ENCODE measurements around the gene NDUFAF8. TPM values are rescaled to one million over a fixed set of nuclear protein-coding genes. Genes with fewer than 3 reads are reported as not detected.

NDUFAF8 gene
- total and polyA plus RNA-seq, 9 donors = 14.6 to 66.3 (median 33.9) TPM

GRCh38 chr17:81271226-81271625 is 32.1 kb downstream of the NDUFAF8 start:
- WGBS, 3 donors = 95 to 97% (median 96%) methylated on average over 12 of the region's 12 CpGs
- no peak overlapping the region for H3K4me3 ChIP-seq
- no peaks in the 10 kb centered on the region for H3K36me3 ChIP-seq
- H3K4me1 ChIP-seq (ENCODE audit: insufficient read depth) = no peaks in the 10 kb centered on the region
- no peak for TF ChIP-seq POLR2A (IDR thresholded peaks at IDR 0.05)
- H3K9me3 ChIP-seq = no peaks in the 10 kb centered on the region
- no peak for DNase-seq
- H3K27me3 ChIP-seq = no peaks in the 10 kb centered on the region
- intact Hi-C loops (cut with DNase I) = no loop called here
- H3K27ac ChIP-seq = no peak overlapping the region

- intact Hi-C loops (cut with DNase I) = no loop called here
- Histone ChIP-seq H3K9me3 (no peaks in the 10 kb centered on the region), H3K27me3 (no peaks in the 10 kb centered on the region), H3K27ac (no peak overlapping the region), H3K4me3 (no peak overlapping the region), H3K36me3 (no peaks in the 10 kb centered on the region), H3K4me1 (ENCODE audit: insufficient read depth) (peaks cover 4% of the 10 kb centered on the region)
- 89 to 92% (median 91%) methylated on average over 12 of the region's 12 CpGs for WGBS, 3 donors
- DNase-seq = no peak
- no peak for TF ChIP-seq EP300 (IDR thresholded peaks at IDR 0.05)
- no peak for TF ChIP-seq POLR2A (IDR thresholded peaks at IDR 0.05)
- no peak for TF ChIP-seq CTCF (IDR thresholded peaks at IDR 0.05)
Measured at GRCh38 chr17:81272616-81273015, 33.5 kb downstream of the NDUFAF8 start.

- H3K4me3 ChIP-seq = no peak overlapping the region
- no peaks in the 10 kb centered on the region for H3K9me3 ChIP-seq
- intact Hi-C loops (cut with DNase I) = no loop called here
- H3K27me3 ChIP-seq = no peaks in the 10 kb centered on the region
- TF ChIP-seq EP300 (IDR thresholded peaks at IDR 0.05) (no peak), POLR2A (IDR thresholded peaks at IDR 0.05) (no peak), CTCF (IDR thresholded peaks at IDR 0.05) (no peak)
- no peaks in the 10 kb centered on the region for H3K36me3 ChIP-seq
- H3K4me1 ChIP-seq (ENCODE audit: insufficient read depth) = peaks cover 9% of the 10 kb centered on the region
- H3K27ac ChIP-seq = no peak overlapping the region
- DNase-seq = no peak
- 93 to 94% (median 93%) methylated on average over 31 of the region's 31 CpGs for WGBS, 3 donors
Measured at GRCh38 chr17:81273698-81274470, 34.8 kb downstream of the NDUFAF8 start.

GRCh38 chr17:81274471-81274855 is 35.3 kb downstream of the NDUFAF8 start:
- H3K36me3 ChIP-seq = no peaks in the 10 kb centered on the region

More at GRCh38 chr17:81274471-81274855, 35.3 kb downstream of the NDUFAF8 start:
- Histone ChIP-seq H3K27me3 (no peaks in the 10 kb centered on the region), H3K9me3 (no peaks in the 10 kb centered on the region), H3K4me1 (ENCODE audit: insufficient read depth) (peaks cover 9% of the 10 kb centered on the region), H3K4me3 (no peak overlapping the region), H3K27ac (no peak overlapping the region)
- intact Hi-C loops (cut with DNase I) = no loop called here
- DNase-seq = no peak
- TF ChIP-seq EP300 (IDR thresholded peaks at IDR 0.05) (no peak), POLR2A (IDR thresholded peaks at IDR 0.05) (no peak), CTCF (IDR thresholded peaks at IDR 0.05) (no peak)
- 95 to 98% (median 97%) methylated on average over 14 of the region's 14 CpGs for WGBS, 3 donors
